ENCODE measurements around the gene COPA.

DNA sequence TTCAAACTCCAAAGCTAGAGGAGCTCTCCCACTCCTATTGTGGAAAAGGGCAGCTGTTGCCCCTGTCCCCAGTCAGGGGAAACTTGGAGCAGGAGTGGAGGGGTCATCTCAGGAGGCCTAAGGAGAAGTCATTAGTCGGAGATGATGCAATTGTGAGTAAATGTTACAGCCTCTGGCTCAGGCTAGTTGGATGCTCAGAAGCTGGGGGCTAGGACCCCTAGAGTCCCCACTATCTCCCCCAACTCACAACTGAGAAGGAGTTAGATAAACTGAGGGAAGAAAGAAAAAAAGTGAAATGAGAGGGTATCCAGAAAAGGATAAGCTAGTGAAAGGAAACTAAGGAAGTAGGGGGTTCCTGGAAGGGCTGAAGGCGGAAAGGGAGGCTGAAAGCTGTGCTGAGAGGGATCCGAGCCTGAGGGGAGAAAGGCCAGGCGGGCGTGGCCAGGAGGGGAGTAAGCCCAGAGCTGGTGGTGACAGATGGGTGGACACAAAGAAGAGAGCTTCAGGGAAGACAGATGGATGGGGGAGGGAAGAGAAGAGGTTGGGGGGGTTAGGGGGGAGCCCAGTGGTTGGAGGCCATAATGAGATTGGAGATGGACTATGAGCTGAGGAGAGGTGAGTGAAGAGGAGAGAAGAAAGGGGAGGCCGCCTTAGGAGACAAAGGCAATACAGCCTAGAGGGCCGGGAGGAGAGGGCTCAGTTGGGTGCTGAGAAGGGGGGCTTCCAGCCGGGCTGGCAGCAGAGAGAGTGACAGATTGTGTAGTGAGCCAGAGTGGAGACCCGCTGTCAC lies 19.3 kb upstream of the COPA start:
- TF ChIP-seq POLR2A (IDR thresholded peaks at IDR 0.05; ENCODE audit: low read depth, low read length), result no peak
- TF ChIP-seq POLR2AphosphoS5 (IDR thresholded peaks at IDR 0.05; ENCODE audit: low read depth, low read length), result no peak
- TF ChIP-seq PAX5 (IDR thresholded peaks at IDR 0.05; ENCODE audit: insufficient read depth, low read length, severe bottlenecking), result no peak
- no peak for TF ChIP-seq POU2F2 (IDR thresholded peaks at IDR 0.05; ENCODE audit: low read depth, low read length)
